Measurements from ENCODE around the gene INTS6.

The INTS6 gene

GRCh38 chr13:51452361-51453206 is at the start of gene INTS6:
INTS6 (minus strand) TSS chr13:51453036; CDS start chr13:51452525, 511 bp downstream.
- peak; percentile 100 for DNase-seq (ENCODE audit: low spot score)

- no peak for DNase-seq (ENCODE audit: low spot score)
These were observed 49.4 kb upstream of the INTS6 start for GRCh38 chr13:51502153-51502651.

- DNase-seq (ENCODE audit: low spot score) = no peak
These were observed 48.8 kb upstream of the INTS6 start for GRCh38 chr13:51501592-51502152.

GRCh38 chr13:51501096-51501495 is 48.3 kb upstream of the INTS6 start:
- no peak for DNase-seq (ENCODE audit: low spot score)

GRCh38 chr13:51500687-51501086 is 47.9 kb upstream of the INTS6 start:
- DNase-seq (ENCODE audit: low spot score) = no peak

- no peak for DNase-seq (ENCODE audit: low spot score)
These were observed 47.0 kb upstream of the INTS6 start for GRCh38 chr13:51499841-51500240.

- DNase-seq (ENCODE audit: low spot score) = no peak
These were observed 42.5 kb upstream of the INTS6 start for GRCh38 chr13:51495316-51495715.

GRCh38 chr13:51494156-51494555 is 41.3 kb upstream of the INTS6 start:
- DNase-seq (ENCODE audit: low spot score) = no peak

GRCh38 chr13:51488212-51488611 is 35.4 kb upstream of the INTS6 start:
- no peak for DNase-seq (ENCODE audit: low spot score)

GRCh38 chr13:51481656-51482055 is 28.8 kb upstream of the INTS6 start:
- DNase-seq (ENCODE audit: low spot score) = no peak

GRCh38 chr13:51479199-51479523 is 26.3 kb upstream of the INTS6 start:
- no peak for DNase-seq (ENCODE audit: low spot score)

- DNase-seq (ENCODE audit: low spot score) = peak; percentile 29
These were observed 25.8 kb upstream of the INTS6 start for GRCh38 chr13:51478418-51479198.

- no peak for DNase-seq (ENCODE audit: low spot score)
These were observed 25.0 kb upstream of the INTS6 start for GRCh38 chr13:51477653-51478324.

- DNase-seq (ENCODE audit: low spot score) = no peak
These were observed 24.3 kb upstream of the INTS6 start for GRCh38 chr13:51477149-51477548.

GRCh38 chr13:51475727-51476501 is 23.1 kb upstream of the INTS6 start:
- DNase-seq (ENCODE audit: low spot score) = no peak

- no peak for DNase-seq (ENCODE audit: low spot score)
These were observed 17.0 kb upstream of the INTS6 start for GRCh38 chr13:51469790-51470189.

GRCh38 chr13:51467730-51468129 is 14.9 kb upstream of the INTS6 start:
- no peak for DNase-seq (ENCODE audit: low spot score)

GRCh38 chr13:51465124-51465523 is 12.3 kb upstream of the INTS6 start:
- DNase-seq (ENCODE audit: low spot score) = no peak

GRCh38 chr13:51457086-51457815 is 4.4 kb upstream of the INTS6 start:
- DNase-seq (ENCODE audit: low spot score) = no peak

GRCh38 chr13:51456510-51456909 is 3.7 kb upstream of the INTS6 start:
- no peak for DNase-seq (ENCODE audit: low spot score)

GRCh38 chr13:51455532-51455931 is 2.7 kb upstream of the INTS6 start:
- DNase-seq (ENCODE audit: low spot score) = no peak
